Measurements from ENCODE around the gene KCNQ1OT1.

Gene KCNQ1OT1

DNA sequence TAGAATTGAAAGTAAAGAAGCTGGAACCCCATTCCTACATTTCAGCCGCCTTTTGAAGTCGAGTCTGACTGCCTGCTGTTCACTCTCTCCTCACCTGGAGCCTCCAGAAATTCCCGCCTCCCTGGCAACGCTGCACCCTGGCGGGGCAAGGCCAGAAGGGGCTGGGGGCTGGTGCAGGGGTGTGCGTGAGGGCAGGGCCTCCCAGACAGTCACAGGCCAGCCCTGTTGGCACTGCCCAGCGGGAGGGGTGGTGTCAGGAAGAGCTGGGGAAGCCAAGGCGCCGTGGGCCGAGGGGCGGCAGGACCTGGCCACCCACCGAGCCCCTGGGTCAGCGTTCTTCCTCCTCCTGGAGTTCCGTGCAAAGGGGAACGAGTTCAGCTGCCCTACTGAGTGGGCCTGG, 123.2 kb downstream of the KCNQ1OT1 start:
- in situ Hi-C loops (cut with HindIII; ENCODE audit: low sequenced_read_pairs) = no loop called here

DNA sequence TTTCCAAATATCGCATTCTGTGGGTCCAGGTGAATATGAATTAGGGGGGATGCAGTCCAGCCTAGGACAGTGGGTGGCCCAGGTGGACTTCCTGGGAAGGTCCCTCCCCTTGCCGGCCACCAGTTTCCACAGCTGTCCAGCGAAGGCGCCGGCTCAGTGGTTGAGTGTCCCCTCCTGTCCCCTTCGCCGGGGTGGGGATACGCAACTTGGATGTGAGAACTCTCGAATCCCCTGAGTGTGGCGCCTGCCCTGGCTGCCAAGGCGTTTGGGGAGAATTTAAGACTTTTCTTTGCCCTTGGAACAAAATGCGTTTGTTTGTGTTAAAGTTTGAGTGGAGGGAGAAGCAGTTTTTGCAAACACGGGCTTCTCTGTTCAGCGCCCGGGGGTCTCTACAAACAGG, 123.7 kb downstream of the KCNQ1OT1 start:
- in situ Hi-C loops (cut with HindIII; ENCODE audit: low sequenced_read_pairs) = no loop called here

DNA sequence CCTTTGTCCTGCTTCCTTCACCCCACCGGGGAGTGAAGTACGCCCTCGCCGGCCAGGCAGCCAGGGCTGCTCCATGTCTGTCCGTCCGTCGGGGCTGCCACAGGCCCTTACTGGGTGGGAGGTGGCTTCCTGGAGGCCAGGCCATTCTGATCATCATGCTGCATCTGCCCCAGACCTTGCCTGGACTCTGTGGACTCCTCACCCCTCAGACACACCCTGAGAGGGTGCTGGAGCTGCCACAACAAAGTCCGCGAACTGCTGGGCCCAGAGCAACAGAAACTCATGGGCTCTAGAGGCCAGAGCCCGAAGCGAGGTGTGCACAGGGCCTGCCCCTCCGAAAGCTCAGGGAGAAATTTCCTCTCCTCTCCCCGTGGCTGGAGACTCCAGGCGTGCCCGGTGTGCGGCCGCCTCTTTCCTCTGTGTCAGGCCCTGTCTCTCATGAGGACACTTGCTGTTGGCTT, 124.2 kb downstream of the KCNQ1OT1 start:
- in situ Hi-C loops (cut with HindIII; ENCODE audit: low sequenced_read_pairs) = no loop called here

DNA sequence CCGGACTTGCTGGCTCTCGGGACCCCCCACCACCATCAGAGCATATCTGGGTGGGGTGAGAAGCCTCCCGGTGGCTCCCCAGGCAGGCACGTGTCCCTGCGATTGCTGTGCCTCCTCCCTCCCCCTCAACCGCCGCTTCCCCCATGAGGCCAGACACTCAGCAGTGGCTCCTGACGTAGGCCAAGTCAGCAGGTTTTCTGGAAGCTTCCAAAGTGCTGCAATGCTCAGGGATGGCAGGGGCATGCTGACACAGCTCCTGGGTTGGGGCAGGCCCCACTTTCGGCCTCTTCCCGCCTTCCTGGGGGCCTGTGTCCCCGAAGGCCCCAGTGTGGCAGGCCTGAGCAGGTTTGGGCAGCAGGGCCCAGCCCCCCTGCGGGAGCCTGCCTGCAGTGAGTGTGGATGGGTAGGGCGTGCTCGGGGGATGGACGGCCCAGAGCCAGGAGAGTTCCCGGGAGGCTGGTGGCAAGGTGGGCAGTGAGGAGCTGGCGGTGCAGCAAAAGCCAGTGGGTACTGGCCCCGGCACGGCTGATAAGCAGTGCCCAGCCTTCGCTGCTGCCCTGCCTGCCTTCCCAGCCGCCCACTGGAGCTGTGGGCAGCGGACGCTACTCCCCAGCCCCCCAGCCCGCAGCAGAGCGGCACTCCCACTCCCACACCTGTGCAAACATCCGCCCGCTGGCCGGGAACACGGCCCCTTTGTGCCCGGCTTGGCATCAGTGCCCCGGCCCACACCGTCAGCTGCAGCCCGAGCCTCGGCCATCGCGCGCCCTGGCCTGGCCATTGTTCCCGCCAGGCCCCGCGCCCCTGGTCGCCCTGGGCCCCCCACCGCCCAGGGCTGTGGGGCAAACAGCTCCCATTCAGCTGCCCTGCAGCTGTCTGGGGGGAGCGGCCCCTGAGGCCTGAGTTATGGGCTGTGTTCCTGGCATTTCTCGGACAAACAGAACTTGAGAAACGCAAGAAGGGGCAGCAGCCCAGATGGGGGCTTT, 125.0 kb downstream of the KCNQ1OT1 start:
- in situ Hi-C loops (cut with HindIII; ENCODE audit: low sequenced_read_pairs) = no loop called here

DNA sequence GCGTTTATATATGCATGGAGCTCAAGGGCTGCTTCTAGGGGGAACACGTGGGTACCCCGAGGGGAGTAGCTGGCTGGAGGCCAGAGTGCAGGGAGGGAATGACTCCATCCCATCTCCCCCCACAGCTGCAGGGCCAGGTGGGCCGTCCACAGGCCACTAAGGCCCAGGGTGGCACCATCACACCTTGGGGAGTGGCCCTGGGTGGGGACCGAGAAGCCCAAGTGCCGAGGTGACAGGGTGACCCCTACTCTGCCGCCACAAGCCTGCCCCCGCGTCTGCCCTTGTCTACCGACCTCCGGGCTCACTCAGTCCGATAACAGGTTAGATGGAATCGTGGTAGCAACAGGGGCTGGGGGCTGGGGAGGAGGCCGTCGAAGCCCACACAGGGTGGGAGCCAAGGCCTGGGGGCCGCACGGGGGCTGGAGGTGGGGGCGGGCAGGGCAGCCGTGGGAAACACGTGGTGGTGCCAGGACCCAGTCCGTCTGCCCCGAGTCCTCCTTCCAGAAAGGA, 125.7 kb downstream of the KCNQ1OT1 start:
- in situ Hi-C loops (cut with HindIII; ENCODE audit: low sequenced_read_pairs) = no loop called here

DNA sequence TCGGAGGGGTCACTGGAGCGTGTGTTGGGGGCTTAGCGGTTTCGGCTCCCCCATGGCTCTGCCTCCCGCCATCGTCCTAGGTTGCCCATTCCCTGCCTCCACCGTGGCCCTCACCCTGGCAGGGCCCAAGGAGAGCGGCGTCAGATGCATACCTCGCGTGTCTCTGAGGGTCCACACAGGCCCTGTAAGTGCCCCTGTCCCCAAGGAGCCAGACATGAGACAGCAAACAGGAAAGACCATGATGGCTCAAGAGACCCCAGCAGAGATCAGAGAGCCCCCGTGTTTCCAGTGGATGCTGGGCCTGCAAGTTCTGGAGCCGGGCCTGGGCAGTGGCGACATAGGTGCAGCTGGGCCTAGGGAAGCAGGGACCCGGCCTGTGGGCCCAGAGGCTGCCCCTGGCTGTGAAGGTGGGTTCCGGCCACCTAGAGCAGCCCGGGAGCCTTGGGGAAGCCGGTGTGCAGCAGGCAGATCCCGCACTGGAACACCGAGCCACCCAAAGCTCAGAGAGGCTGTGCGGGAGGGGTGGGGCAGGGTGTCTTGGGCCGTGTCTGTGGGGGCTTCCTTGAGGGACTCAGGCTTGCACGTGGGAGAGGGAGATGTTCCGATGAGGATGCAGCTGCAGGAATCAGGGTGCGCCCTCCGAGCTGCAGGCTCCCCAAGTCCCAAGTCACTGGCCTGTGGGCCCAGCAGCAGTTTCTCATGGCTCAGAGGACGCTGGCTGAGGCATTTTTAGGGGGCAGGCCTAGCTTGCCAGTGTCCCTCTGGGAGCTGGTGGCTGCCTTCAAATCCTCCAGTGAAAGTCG, 126.4 kb downstream of the KCNQ1OT1 start:
- in situ Hi-C loops (cut with HindIII; ENCODE audit: low sequenced_read_pairs) = no loop called here

DNA sequence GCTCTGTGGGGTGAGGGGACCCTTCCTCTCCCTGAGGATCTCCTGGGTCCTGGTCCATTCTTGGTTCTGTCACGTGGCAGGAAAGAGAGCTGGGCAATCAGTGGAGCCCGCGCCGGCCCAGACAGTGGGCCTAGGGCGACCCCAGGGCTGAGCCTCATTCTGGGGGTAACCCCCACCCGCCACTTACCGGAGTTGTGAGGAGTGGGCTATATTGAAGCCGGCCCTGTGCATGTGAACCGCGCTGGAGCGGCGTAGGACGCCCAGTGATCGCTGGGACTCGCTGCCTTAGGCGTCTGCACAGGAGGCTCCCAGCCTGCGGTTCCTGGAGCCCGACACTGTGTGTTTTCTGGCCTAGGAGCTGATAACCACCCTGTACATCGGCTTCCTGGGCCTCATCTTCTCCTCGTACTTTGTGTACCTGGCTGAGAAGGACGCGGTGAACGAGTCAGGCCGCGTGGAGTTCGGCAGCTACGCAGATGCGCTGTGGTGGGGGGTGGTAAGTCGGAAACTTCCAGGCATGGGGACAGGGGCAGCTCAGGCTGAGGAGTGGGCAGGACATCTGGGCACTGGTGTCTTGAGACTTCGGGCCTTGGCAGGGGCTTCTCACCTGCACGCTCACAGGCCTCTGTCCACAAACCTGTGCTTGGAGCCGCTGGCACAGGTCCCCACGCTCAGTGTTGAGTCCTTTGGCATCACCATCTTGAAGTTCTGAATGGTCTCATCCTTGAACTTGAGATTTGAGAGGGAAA, 127.1 kb downstream of the KCNQ1OT1 start:
- in situ Hi-C loops (cut with HindIII; ENCODE audit: low sequenced_read_pairs) = no loop called here

DNA sequence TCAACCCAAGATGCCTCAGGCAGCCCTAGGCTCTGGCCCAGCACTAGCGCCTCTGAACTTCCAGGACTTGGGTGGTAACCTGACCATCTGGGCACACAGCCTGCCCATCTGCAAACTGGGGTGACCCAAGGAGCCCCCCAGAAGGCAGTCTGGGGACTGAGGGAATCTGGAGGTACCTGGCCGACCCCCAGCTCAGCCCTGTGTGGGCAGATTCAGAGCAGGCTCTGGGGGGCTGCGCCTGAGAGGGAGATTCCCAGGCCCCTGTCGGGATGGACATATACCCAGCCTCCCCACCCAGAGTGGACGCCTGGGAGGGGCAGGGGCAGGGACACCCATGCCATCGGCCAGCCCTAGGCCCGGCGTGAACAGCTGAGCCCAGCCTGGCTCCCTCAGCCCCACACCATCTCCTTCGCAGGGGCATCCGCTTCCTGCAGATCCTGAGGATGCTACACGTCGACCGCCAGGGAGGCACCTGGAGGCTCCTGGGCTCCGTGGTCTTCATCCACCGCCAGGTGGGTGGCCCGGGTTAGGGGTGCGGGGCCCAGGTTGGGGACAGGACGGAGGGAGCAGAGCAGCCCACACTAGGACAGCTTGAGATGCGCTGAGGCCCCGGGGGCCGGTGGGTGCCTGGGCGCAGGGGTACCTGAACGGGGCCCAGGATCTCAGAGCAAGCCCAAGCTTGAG, 128.1 kb downstream of the KCNQ1OT1 start:
- in situ Hi-C loops (cut with HindIII; ENCODE audit: low sequenced_read_pairs) = no loop called here

DNA sequence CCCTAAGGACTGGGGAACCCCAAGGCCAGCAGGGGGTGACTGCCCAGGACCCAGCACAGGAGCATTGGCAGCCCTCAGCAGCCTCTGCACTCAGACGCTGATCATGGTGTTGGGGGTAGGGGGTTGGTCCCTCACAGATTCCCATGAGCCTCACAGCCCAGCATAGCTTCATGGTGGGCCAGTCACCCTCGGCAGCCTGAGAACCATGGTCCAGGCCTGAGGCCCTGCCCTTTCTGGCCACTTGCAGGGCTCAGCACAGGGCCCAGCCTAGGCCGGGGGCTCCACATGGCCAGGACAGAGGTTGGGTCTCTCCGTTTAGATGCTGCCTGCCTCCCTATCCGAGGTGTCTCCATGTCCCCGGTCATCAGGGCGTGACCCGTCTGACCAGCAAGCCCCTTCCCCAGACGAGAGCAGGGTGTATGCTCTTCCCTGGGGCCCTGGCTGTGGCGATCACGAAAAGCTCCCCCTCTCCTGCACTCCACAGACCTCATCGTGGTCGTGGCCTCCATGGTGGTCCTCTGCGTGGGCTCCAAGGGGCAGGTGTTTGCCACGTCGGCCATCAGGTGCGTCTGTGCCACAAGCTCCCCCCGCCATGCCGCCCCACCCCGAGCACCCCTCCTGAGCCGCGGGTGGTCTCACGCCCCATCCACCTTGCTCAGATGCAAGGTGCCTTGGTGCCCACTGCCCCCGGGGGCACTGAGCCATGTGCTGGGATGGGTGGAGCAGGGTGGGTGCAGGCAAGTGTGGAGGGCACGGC, 128.8 kb downstream of the KCNQ1OT1 start:
- in situ Hi-C loops (cut with HindIII; ENCODE audit: low sequenced_read_pairs) = no loop called here

DNA sequence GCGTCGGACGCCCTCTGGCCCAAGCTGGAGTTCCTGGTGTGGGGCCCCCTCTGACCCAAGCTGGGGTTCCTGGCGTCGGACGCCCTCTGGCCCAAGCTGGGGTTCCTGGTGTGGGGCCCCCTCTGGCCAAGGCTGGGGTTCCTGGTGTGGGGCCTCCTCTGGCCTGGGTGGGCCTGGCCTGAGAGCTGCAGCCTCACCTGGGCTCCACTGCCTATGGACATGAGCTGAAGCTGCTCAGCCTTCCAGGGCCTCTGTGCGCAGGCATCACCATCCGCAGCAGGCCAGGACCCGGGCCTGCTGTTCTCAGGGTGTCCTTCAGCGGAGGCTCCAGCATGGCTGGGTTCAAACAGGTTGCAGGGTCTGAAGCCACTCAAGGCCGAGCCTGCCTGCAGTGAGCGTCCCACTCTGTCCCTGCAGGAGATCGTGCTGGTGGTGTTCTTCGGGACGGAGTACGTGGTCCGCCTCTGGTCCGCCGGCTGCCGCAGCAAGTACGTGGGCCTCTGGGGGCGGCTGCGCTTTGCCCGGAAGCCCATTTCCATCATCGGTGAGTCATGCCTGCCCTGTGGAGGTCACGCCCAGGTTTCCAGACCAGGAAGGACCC, 129.5 kb downstream of the KCNQ1OT1 start:
- in situ Hi-C loops (cut with HindIII; ENCODE audit: low sequenced_read_pairs) = no loop called here

DNA sequence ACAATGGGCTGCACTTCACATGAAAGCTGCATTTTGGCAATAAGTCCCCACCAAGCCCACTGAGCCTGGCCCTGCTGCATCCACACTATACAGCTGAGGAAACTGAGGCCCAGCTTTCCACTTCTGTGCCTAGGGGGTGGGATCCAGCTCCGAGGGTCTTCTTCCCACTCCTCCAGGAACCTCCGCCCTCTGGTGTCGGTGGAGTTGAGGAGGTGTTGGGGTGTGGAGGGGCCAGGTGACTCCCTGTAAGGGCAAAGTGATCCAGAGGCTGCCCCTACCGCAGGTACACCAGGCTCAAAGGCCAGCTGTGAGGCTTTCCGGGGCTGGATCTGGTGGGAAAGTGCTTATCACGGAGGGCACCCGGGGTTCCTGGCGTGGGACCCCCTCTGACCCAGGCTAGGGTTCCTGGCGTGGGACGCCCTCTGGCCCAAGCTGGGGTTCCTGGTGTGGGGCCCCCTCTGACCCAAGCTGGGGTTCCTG, 130.0 kb downstream of the KCNQ1OT1 start:
- in situ Hi-C loops (cut with HindIII; ENCODE audit: low sequenced_read_pairs) = no loop called here

DNA sequence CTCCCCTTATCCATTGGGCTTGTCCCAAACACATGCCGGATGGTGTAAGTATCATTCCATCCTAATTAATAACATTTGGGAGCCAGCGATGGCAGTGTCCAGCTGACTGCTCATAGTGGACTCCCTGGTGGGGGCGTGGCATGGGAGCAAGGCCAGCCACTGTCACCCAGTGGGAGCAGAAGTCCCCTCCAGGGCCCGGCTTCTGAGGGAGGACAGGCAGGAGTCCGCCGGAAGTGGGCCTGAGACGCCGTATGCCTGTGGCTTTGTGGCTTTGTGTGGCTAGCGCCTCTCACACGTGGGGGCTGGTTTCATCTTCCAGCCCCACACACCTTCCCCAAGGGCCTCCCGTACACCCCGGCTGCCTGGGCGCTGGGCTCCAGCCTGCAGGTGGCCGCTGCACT, 130.5 kb downstream of the KCNQ1OT1 start:
- in situ Hi-C loops (cut with HindIII; ENCODE audit: low sequenced_read_pairs) = no loop called here

DNA sequence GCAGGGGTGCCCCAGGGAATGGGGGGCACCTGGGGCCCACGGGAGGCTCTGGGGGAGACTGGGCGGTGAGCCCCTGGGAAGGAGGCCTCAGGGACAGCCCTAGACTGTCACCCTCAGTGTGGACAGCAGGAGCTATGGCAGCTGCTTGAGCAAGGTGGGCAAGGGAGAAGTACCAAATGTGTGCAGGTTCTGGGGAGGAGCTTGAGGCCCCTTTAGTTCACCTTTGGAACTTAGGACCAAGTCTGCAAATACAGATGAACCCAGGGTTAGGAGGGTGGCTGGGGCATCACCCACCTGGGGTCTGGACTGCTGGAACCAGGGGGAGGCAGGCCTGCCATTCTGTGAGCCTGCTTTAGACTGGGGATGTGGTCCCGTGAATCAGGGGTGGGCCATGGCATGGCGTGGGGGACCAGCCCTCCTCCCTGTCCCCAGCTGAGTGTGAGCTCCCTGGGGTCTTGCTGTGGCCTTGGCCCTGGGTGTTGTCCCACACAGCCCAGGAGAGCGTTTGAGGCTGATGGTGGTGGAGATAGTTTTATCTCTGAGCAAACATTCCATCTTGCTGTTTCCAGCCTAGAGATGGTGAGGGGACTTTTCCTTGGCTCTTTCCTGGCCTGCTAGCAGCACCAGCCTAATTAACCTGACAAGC, 132.6 kb downstream of the KCNQ1OT1 start:
- in situ Hi-C loops (cut with HindIII; ENCODE audit: low sequenced_read_pairs) = no loop called here

DNA sequence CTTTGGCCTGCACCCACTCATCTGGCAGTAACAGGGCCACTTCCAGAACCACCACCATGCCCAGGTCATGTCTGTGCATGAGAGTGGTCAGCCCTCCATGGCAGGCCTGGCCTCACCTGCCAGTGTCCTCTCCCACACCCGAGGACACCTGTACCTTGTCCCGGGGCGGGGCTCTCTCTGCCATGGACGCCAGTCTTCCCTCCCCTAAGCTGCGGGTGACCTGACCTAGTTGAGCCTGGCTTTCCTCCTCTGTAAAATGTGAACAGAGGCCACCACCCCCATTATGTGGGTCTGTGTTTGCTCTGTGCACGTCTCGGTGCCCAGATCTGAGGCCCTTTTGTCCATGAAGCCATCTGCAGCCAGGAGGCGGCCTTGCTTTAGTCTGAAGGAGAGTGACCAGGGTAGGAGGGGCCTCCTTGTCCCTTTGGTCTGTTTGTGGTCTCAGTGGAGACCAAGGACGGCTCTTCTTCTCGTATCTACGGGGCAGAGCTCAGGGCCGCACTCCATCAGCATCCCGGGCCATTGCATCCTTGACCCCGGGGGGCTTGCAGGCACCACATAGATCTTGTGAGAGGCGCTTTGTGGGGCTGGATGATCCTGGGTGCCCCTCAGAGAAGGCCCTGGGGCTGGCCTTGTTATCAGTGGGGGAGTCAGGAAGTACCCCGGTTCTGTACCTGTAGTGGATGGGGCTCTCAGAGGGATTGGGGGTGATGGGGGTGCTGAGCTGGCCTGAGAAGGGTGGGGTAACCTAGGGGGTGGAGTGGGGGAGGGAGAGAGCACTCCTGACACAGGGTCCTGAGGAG, 133.4 kb downstream of the KCNQ1OT1 start:
- in situ Hi-C loops (cut with HindIII; ENCODE audit: low sequenced_read_pairs) = no loop called here

DNA sequence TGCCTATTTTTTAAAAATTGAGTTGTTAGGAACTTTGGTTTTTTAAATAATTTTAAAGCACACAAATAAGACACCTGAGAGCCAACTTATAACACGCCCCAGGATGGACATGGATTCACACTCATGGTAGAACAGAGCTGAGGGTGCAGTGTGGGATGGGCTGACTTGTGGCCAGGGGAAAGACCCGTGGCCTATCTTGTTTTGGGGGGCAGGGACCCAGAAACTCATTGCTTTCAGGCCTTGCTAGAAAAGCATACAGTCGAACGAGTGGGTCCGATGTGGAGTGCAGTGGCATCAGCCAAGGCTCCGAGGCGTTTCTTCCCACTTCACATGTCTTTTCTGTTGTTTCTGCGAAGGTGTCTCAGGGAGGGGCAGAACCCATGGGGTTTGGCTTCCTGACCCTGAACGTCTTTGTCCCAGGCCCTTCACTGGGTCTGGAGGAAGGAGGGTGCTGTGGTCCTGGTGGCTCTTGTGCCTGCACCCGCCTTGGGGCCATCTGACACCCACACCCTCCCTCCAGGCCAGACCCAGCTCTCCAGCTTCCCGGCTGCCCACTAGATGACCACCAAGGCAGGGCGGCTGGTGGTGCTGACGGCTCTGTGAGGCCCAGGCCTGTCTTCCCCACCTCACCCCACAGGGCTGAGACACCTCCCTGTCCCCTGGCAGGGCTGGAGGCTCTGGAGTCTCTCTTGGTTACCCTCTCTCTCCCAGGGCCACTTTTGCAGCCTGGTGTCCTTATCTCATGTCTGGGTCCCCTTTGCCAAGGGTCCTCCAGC, 134.2 kb downstream of the KCNQ1OT1 start:
- in situ Hi-C loops (cut with HindIII; ENCODE audit: low sequenced_read_pairs) = no loop called here

DNA sequence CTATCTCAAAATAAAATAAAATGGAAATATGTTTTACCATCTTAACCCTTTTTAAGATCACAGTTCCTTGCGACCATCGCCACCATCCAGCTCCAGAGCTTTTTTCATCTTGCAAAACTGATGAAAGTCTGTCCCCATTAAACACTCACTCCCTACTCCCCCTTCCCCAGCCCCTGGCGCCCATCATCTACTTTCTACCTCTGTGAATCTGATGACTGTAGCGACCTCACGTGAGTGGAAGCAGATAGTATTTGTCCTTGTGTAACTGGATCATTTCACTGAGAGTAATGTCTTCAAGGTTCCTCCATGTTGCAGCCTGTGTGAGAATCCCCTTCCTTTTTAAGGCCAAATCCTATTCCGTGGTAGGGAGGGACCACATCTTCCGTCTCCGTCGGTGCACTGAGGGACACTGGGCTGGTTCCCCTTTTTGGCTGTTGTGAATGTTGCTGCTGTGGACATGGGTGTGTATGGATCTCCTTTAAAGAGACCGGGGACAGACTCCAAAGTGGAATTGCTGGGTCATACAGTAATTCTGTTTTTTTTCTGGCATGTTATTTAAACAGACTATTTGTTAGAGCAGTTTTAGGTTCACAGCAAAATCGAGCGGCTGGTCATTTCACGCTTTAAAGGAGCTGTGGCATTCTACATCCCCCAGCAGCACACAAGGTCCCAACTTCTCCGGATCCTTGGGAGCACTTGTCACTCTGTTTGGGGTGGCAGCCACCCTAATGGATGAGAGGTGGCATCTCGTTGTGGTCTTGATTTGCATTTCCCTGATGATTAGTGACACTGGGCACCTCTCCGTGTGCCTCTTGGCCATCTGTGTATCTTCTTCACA, 135.0 kb downstream of the KCNQ1OT1 start:
- in situ Hi-C loops (cut with HindIII; ENCODE audit: low sequenced_read_pairs) = no loop called here

Measured in DLD1 (cell line).